ENCODE measurements around the gene SYS1.

DNA sequence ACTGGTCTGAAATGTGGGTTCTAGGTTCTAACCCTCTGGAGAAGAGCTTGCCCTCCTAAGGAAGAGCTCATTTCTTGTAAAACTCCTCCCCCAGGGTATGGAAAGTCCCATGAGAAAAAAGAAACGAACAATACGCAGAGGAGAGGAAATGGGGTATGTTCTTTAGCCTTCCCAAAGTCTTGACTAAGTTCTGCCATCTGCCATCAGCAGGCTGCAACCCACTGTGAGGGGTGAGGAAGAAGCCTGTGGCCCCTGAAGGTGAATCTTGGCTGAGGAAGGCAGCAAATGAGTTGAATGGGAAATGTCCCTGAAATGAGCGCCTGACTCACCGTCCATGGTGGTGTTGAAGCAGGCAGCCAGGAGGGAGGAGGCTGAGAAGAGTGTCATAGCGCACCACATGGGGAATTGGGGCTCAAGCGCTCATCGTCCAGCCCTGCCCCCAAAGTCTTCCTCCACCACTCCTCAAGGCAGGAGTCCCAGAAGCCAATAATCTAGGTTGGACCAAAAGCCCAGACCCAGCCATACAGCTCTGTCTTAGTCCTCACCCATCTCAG lies 44.5 kb upstream of the SYS1 start:
- TF ChIP-seq, protein P1, sequence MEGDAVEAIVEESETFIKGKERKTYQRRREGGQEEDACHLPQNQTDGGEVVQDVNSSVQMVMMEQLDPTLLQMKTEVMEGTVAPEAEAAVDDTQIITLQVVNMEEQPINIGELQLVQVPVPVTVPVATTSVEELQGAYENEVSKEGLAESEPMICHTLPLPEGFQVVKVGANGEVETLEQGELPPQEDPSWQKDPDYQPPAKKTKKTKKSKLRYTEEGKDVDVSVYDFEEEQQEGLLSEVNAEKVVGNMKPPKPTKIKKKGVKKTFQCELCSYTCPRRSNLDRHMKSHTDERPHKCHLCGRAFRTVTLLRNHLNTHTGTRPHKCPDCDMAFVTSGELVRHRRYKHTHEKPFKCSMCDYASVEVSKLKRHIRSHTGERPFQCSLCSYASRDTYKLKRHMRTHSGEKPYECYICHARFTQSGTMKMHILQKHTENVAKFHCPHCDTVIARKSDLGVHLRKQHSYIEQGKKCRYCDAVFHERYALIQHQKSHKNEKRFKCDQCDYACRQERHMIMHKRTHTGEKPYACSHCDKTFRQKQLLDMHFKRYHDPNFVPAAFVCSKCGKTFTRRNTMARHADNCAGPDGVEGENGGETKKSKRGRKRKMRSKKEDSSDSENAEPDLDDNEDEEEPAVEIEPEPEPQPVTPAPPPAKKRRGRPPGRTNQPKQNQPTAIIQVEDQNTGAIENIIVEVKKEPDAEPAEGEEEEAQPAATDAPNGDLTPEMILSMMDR (IDR thresholded peaks at IDR 0.05), result no peak
- no peak for TF ChIP-seq ZFX (IDR thresholded peaks at IDR 0.05; ENCODE audit: borderline replicate concordance)

Data from 22Rv1 (cell line).